GM12873 (cell line): ENCODE results near the gene MACC1.

Experiments used
- CTCF ChIP-seq: IDR thresholded peaks from 2 replicates; pipeline ENCODE4 v1.5.1; 2012; ENCODE audit warnings: low read depth, mild to moderate bottlenecking, moderate library complexity, low read length, control low read depth; ENCODE audit not compliant: insufficient read depth; ENCODE audit errors: missing control alignments

MACC1 gene

GRCh38 chr7:20214132-20214531 is 3.1 kb downstream of the MACC1 start:
- TF ChIP-seq CTCF = no peak

GRCh38 chr7:20213378-20213777 is 3.8 kb downstream of the MACC1 start:
- no peak for TF ChIP-seq CTCF

GRCh38 chr7:20211376-20211775 is 5.8 kb downstream of the MACC1 start:
- TF ChIP-seq CTCF = no peak

DNA sequence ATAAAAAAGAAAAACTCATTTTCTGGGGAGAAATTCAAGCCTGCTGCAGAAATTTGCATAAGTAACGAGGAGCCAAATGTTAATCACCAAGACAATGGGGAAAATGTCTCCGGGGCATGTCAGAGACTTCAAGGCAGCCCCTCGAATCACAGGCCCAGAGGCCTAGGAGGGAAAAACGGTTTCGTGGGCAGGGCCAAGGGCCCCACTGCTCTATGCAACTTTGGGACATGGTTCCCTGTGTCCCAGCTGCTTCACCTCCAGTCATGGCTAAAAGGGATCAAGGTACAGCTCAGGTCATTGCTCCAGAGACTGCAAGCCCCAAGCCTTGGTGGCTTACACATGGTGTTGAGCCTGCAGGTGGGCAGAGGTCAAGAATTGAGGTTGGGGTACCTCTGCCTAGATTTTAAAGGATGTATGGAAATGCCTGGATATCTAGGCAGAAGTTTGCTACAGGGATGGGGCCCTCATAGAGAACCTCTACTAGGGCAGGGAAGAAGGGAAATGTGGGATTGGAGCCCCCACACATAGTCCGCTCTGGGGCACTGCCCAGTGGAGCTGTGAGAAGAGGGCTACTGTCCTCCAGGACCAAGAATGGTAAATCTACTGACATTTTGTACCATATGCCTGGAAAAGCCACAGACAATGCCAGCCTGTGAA is 8.4 kb downstream of the MACC1 start:
- TF ChIP-seq CTCF = no peak

DNA sequence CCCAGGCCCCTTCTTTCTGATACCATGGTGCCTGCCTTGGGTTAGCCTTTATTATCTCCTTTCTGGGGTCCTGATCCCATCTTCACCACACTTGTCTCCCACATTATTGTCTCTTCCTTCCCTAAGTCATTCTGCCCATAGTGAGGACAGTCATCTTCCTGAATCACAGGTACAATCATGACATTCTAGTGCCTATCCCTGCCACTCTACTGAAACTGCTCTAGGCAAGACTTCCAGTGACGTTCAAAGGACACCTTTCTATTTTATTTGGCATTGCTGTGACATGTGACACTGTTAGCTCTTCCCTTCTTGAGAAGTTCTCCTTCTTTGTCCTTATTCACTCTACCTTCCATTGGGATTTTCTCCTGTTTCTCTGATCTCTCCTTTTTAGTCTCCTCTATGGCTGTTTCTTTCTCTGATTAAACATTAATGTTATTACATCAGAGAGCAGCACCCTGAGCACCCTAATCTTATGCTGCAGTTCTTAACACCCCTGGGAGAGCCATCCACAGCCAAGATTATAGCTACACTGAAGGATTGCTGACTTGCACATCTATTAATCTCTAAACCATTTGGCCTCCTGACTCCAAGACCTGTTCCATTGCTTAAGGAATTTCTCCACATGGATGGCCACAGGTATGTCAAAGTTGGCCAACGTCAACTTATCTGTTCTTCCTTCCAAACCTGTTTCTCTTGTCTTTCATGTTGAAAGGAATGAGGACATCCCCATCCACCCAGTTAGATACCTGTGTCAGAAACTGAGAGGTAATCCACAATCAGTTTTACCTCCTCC is 10.9 kb downstream of the MACC1 start:
- TF ChIP-seq CTCF = no peak

- TF ChIP-seq CTCF = no peak
Measured at GRCh38 chr7:20203316-20203715, 13.9 kb downstream of the MACC1 start.

DNA sequence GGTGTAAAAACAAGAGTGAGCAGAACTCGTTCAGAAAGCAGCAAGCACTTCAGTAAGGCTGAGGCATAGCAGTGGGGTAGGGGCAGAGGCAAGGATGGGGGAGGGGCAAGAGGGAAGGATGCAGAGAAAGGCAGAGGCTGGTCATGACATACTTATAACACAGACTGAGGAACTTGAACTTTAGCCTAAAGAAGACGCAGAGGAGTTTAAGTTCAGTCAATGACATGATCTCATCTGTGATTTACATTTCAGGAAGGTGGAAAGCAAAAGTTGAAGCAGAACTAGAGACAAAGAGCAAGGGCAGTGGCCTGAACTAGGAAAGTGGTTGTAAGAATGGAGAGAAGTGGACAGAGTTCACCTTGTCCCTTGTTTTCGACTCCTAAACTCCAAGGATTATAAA is 15.8 kb downstream of the MACC1 start:
- TF ChIP-seq CTCF = no peak
